Measurements from ENCODE around the gene SLFN14. TPM values are rescaled to one million over a fixed set of nuclear protein-coding genes. Genes with fewer than 3 reads are reported as not detected.
"Not testable (repeated sequence)": the region's sequence is repeated elsewhere in the genome, so short reads cannot be mapped to it uniquely, and the experiment has no call there.

Gene SLFN14
- total and polyA plus RNA-seq, 8 donors = 0.21 to 1.1 (median 0.78) TPM

GRCh38 chr17:35529866-35530265, 30.8 kb downstream of the SLFN14 start:
- no peak overlapping the region for H3K27ac ChIP-seq
- no peaks in the 10 kb centered on the region for H3K9me3 ChIP-seq
- no peak overlapping the region for H3K4me3 ChIP-seq
- ATAC-seq (no peak), DNase-seq (no peak)
- peaks cover 0 to 7% of the 10 kb centered on the region in 2 donors for H3K4me1 ChIP-seq
- intact Hi-C loops (cut with DNase I) = loop anchor here in 1 of 2 donors (5.0 to 10.0 kb wide), 2 partner anchors 218 to 365 kb away; no protein-coding TSS in a partner anchor
- H3K36me3 ChIP-seq = no peaks in the 10 kb centered on the region
- TF ChIP-seq, protein P1, sequence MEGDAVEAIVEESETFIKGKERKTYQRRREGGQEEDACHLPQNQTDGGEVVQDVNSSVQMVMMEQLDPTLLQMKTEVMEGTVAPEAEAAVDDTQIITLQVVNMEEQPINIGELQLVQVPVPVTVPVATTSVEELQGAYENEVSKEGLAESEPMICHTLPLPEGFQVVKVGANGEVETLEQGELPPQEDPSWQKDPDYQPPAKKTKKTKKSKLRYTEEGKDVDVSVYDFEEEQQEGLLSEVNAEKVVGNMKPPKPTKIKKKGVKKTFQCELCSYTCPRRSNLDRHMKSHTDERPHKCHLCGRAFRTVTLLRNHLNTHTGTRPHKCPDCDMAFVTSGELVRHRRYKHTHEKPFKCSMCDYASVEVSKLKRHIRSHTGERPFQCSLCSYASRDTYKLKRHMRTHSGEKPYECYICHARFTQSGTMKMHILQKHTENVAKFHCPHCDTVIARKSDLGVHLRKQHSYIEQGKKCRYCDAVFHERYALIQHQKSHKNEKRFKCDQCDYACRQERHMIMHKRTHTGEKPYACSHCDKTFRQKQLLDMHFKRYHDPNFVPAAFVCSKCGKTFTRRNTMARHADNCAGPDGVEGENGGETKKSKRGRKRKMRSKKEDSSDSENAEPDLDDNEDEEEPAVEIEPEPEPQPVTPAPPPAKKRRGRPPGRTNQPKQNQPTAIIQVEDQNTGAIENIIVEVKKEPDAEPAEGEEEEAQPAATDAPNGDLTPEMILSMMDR (IDR thresholded peaks at IDR 0.05) = no peak
- no peaks in the 10 kb centered on the region for H3K27me3 ChIP-seq

DNA sequence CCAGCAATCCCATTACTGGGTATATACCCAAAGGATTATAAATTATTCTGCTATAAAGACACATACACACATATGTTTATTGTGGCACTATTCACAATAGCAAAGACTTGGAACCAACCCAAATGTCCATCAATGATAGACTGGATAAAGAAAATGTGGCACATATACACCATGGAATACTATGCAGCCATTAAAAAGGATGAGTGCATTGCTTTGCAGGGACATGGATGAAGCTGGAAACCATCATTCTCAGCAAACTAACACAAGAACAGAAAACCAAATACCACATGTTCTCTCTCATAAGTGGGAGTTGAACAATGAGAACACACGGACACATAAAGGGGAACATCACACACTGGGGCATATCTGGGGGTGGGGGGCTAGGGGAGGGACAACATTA, 31.3 kb downstream of the SLFN14 start:
- DNase-seq; H3K36me3 ChIP-seq; intact Hi-C loops (cut with DNase I); ATAC-seq; H3K9me3 ChIP-seq; H3K27me3 ChIP-seq; H3K27ac ChIP-seq; H3K4me3 ChIP-seq; H3K4me1 ChIP-seq: not testable (repeated sequence)

- TF ChIP-seq, protein P1 (IDR thresholded peaks at IDR 0.05) = no peak
- intact Hi-C loops (cut with DNase I) = no loop called here
- ATAC-seq (no peak), DNase-seq (no peak)
- no peaks in the 10 kb centered on the region for H3K36me3 ChIP-seq
- peaks cover 0 to 40% of the 10 kb centered on the region in 2 donors for H3K4me1 ChIP-seq
- H3K4me3 ChIP-seq = no peak overlapping the region
- H3K27me3 ChIP-seq = no peaks in the 10 kb centered on the region
- H3K27ac ChIP-seq = peak overlapping the region in 1 of 2 donors; percentile 74
- no peaks in the 10 kb centered on the region for H3K9me3 ChIP-seq
Measured at GRCh38 chr17:35523296-35523695, 37.3 kb downstream of the SLFN14 start.

DNA sequence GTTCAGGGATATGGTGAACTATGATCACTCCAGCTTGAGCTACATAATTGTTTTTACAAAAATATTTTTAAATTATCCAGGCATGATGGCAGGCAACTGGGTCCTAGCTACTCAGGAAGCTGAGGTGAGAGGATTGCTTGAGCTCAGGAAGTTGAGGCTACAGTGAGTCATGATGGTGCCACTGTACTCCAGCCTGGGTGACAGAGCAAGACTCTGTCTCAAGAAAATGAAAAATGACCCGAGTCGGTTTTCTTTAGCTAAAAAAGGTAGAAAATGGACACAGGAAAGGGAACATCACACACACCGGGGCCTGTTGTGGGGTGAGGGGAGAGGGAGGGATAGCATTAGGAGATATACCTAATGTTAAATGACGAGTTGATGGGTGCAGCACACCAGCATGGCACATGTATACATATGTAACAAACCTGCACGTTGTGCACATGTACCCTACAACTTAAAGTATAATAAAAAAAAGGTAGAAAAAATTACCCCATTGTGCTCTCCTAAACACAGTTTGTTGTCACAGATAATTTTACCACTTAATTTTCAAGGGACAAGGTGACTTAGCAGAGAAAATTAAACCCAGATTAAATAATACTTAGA, 38.9 kb downstream of the SLFN14 start:
- H3K27me3 ChIP-seq; intact Hi-C loops (cut with DNase I): not testable (repeated sequence)

GRCh38 chr17:35521150-35521549, 39.5 kb downstream of the SLFN14 start:
- DNase-seq (no peak), ATAC-seq (no peak)
- no peak overlapping the region for H3K4me3 ChIP-seq
- peak overlapping the region in 1 of 2 donors; percentile 74 for H3K27ac ChIP-seq
- no peaks in the 10 kb centered on the region for H3K9me3 ChIP-seq
- H3K27me3 ChIP-seq = no peaks in the 10 kb centered on the region
- H3K4me1 ChIP-seq = peaks cover 0 to 33% of the 10 kb centered on the region in 2 donors
- TF ChIP-seq, protein P1 (IDR thresholded peaks at IDR 0.05) = no peak
- intact Hi-C loops (cut with DNase I) = no loop called here
- H3K36me3 ChIP-seq = no peaks in the 10 kb centered on the region

More for the DNA sequence above, 38.9 kb downstream of the SLFN14 start:
- H3K36me3 ChIP-seq, H3K4me3 ChIP-seq, H3K9me3 ChIP-seq, DNase-seq: not testable (repeated sequence)
- ATAC-seq = peak; percentile 38
- H3K27ac ChIP-seq = peak overlapping the region in 1 of 2 donors; percentile 74
- peaks cover 0 to 33% of the 10 kb centered on the region in 2 donors for H3K4me1 ChIP-seq

DNA sequence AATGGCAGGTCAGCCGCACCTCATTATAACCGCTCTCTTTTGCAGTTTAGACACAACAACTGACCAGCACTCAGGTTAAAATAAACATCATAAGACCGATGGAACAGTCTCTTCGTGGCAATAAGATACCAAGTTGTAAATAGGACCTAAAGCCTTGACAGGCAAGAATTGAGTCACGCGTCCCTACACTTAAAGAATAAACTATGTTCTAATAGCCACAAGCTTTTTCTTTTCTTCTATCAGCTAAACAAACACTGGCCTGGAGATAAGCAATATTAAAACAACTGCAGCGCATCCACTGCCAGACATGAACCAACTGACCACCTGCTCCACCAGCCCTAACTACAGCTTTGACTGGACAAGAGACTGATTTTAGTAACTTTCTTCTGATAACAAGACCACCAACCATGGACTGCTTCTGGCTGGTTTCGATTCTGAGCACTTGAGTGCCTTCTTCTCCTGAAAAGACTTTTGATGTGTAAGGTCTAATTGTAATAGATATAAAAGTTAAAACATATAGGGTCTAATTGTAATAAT, 40.6 kb downstream of the SLFN14 start:
- intact Hi-C loops (cut with DNase I) = no loop called here
- no peak for DNase-seq
- no peak overlapping the region for H3K27ac ChIP-seq
- H3K27me3 ChIP-seq = peaks cover 0 to 9% of the 10 kb centered on the region in 2 donors
- H3K4me1 ChIP-seq = peaks cover 0 to 33% of the 10 kb centered on the region in 2 donors
- peak; percentile 26 for ATAC-seq
- H3K36me3 ChIP-seq = no peaks in the 10 kb centered on the region
- H3K9me3 ChIP-seq = no peaks in the 10 kb centered on the region
- TF ChIP-seq, protein P1 (IDR thresholded peaks at IDR 0.05) = no peak
- no peak overlapping the region for H3K4me3 ChIP-seq

All from left lung (tissue), 10 donors.